ENCODE results near the gene TIMP2. TPM values are rescaled to one million over a fixed set of nuclear protein-coding genes. Genes with fewer than 3 reads are reported as not detected.
A peak's percentile ranks its signal among the peaks of the same experiment; 100 is the strongest.

The TIMP2 gene
- total and polyA plus RNA-seq, 2 of the 13 experiments (the other 11 are each of a cell fraction or from before 2014, with no cell fraction given) = 3.8 to 8.5 TPM

- no peak overlapping the region for H3K4me3 ChIP-seq (replicated peaks in 1 of 3; ENCODE audit: insufficient read depth in 1 of 3, low read depth in 2 of 3, low read length in 3 of 3)
- CTCF ChIA-PET (ENCODE audit: low intra/inter-chr PET ratio, low total read pairs) = no interaction called here
- 99% methylated on average over 14 of the region's 14 CpGs for WGBS (ENCODE audit: low lambda C conversion rate)
- H3K4me2 ChIP-seq (ENCODE audit: low read depth, low read length) = no peak overlapping the region
- no peaks in the 10 kb centered on the region for H3K9me3 ChIP-seq (ENCODE audit: low read length)
- in situ Hi-C loops (cut with HindIII; ENCODE audit: extremely low pct_ligation_motif_present, low pct_unique_long_range_greater_than_20kb) (no loop called here), intact Hi-C loops (cut with micrococcal nuclease; ENCODE audit: unreplicated experiment) (loop anchor here (5.0 kb wide), 1 partner anchor 36 kb away; no protein-coding TSS in a partner anchor)
- FAIRE-seq (no peak), DNase-seq (ENCODE audit: low spot score) (no peak), ATAC-seq (0 out of 3 replicates have a peak, but pooled peaks have one; percentile 19)
- no peak overlapping the region for H2AFZ ChIP-seq (ENCODE audit: low read length)
- H3K36me3 ChIP-seq (replicated peaks in 1 of 2; ENCODE audit: control insufficient read depth in 1 of 2, insufficient read depth in 2 of 2, low read length in 2 of 2) = peaks cover 55 to 91% of the 10 kb centered on the region in 2 experiments
- H3K27me3 ChIP-seq (ENCODE audit: control insufficient read depth in 1 of 2, insufficient read depth in 2 of 2, low read length in 2 of 2) = no peaks in the 10 kb centered on the region
- H3K9ac ChIP-seq (ENCODE audit: insufficient read depth, low read depth, low read length) = no peak overlapping the region
- no TSS peak for BruUV-seq (replicated peaks)
- no peak overlapping the region for H3K27ac ChIP-seq (ENCODE audit: extremely low read length, insufficient read depth, low read length)
- peaks cover 4% of the 10 kb centered on the region; the same call in 1 of the 2 replicates for H4K20me1 ChIP-seq (ENCODE audit: insufficient read depth, low read length)
- H3K79me2 ChIP-seq (ENCODE audit: insufficient read depth, low read length) = peaks cover 25% of the 10 kb centered on the region
- POLR2A ChIA-PET = no interaction called here
- H3K4me1 ChIP-seq (ENCODE audit: insufficient read depth, low read length) = peaks cover 29% of the 10 kb centered on the region
- TF ChIP-seq ZNF407 (CRISPR knock-in tag; IDR thresholded peaks at IDR 0.05; ENCODE audit: not compliant biosample characterization) (no peak), SNAPC4 (CRISPR knock-in tag; IDR thresholded peaks at IDR 0.05) (no peak), ZBTB3 (CRISPR knock-in tag; IDR thresholded peaks at IDR 0.05; ENCODE audit: borderline replicate concordance, low read depth) (no peak), ZNF232 (CRISPR knock-in tag; IDR thresholded peaks at IDR 0.05; ENCODE audit: borderline replicate concordance) (no peak), MIER2 (CRISPR knock-in tag; IDR thresholded peaks at IDR 0.05) (no peak)
- TF ChIP-seq, protein P1, sequence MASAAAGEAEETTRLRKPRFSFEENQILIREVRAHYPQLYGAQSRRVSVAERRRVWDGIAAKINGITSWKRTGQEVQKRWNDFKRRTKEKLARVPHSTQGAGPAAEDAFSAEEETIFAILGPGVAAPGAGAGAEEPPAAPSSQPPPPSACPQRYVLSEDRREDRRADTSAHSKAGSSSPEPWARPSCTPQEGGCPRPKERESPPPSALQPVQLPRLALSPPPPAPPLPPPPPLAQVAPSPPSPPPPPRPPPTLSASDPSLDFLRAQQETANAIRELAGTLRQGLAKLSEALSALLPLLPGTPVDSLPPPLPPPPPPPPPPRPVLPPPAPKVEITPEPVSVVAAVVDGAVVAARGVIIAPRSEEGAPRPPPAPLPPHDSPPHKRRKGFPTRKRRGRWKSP (CRISPR knock-in tag; IDR thresholded peaks at IDR 0.05) = no peak
Observed at GRCh38 chr17:78828470-78829185, 96.6 kb downstream of the TIMP2 start.
